ENCODE data around the gene NAA60.

The NAA60 gene

DNA sequence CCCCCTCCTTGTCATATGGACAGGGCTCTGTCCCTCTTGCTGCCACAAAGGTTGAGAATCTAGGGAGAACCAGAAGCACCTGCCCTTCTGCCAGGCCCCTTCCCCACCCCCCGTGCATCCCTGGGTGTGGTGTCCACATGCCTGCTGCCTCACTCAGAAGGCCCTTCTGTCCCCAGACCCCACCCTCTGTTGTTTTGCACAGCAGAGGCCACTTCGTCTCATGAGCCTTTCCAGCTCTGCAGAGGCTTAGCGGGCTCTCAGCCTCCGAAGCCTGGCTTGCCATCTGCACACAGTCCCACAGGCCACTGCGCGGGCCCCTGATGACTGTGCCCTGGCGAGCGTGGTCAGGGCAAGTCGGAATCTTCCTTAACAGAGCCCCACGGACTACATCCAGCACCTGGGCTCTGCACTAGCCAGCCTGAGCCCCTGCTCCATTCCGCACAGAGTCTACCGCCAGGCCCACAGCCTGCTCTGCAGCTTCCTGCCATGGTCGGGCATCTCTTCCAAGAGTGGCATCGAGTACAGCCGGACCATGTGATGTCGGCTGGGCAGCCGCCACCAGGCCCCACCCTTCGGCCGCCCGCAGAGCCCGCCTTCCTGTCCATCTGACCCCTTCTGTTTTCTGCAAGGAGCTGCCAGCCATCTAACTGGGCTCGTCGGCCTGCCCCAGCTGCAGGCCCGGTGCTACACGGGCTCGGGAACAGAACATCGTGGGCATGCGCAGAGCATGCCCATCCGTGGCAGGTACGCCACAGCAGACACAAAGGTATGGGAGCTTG is 41.0 kb downstream of the NAA60 start:
- no peak overlapping the region for H3K4me3 ChIP-seq (ENCODE audit: low read depth, low read length)
- H3K4me1 ChIP-seq: peaks cover 13% of the 10 kb centered on the region
- TF ChIP-seq, protein P1, sequence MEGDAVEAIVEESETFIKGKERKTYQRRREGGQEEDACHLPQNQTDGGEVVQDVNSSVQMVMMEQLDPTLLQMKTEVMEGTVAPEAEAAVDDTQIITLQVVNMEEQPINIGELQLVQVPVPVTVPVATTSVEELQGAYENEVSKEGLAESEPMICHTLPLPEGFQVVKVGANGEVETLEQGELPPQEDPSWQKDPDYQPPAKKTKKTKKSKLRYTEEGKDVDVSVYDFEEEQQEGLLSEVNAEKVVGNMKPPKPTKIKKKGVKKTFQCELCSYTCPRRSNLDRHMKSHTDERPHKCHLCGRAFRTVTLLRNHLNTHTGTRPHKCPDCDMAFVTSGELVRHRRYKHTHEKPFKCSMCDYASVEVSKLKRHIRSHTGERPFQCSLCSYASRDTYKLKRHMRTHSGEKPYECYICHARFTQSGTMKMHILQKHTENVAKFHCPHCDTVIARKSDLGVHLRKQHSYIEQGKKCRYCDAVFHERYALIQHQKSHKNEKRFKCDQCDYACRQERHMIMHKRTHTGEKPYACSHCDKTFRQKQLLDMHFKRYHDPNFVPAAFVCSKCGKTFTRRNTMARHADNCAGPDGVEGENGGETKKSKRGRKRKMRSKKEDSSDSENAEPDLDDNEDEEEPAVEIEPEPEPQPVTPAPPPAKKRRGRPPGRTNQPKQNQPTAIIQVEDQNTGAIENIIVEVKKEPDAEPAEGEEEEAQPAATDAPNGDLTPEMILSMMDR (IDR thresholded peaks at IDR 0.05; ENCODE audit: low read depth, low read length): no peak
- peaks cover 61% of the 10 kb centered on the region for H3K36me3 ChIP-seq
- no peaks in the 10 kb centered on the region for H3K27me3 ChIP-seq
- no peaks in the 10 kb centered on the region for H3K9me3 ChIP-seq
- DNase-seq: no peak

DNA sequence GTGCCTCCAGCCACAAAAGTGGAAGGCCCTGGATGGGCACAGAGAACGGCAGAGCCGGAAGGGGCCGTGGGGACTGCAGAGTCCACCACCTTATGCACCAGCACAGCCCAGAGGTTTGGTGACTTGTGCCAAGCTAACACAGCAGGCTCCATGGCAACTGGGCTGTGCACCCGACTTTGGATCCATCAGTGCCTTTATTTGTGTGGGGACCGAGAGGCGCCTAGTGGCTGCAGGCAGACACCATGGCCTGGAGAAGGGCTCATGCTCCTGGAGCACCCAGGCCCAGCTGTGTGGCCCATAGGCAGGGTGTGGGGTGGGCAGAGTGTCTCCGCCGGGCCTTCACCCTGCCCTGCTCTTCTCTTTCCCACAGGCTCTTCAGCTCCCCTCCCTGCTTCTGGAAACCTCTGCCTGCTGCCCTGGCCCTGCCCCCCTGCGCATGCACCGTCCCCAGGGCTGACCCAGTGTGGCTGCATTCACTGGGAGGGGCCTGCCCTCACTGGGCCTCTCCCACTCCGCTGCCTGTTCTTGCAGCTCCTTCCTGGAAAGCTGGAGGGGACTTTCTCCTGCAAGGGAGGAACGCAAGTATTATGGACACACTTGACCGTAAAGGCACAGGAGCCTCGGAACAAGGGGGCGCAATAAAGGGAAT is 41.7 kb downstream of the NAA60 start:
- TF ChIP-seq, protein P1 (IDR thresholded peaks at IDR 0.05; ENCODE audit: low read depth, low read length): no peak
- Histone ChIP-seq H3K4me1 (peaks cover 13% of the 10 kb centered on the region), H3K27me3 (no peaks in the 10 kb centered on the region), H3K4me3 (ENCODE audit: low read depth, low read length) (no peak overlapping the region), H3K9me3 (no peaks in the 10 kb centered on the region), H3K36me3 (peaks cover 55% of the 10 kb centered on the region)
- no peak for DNase-seq

DNA sequence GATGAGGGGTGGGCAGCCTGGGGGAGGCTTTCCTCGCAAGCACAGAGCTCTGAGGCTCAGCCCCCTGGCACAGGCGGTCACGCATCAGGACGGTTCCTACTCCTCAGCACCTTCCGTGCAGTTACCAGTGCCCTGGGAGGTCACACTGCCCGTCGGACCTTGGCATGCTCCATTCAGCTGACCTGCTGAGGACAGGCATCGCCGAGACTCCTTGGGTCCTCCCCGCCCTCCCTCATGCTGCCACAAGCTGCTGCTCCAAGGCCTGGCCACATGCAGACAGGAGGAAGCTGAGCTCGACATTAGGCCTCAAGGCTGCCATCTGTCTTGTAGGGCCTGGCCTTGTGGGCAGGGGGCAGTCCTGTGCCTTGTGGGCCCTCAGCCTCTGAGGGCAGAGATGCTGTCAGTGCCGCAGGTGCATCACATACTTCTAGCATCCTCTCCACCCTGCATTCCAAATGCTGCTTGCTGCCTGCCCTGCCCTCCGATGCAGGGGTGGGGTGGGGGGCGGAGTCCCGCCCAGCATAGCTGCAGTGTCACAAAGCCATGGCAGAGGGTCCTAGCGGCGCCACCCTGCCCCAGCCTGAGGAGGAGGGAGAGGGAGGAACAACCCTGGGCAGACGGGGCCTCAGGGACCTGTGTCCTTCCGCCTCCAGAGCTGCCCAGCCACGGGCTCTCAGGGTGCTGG is 42.5 kb downstream of the NAA60 start:
- no peaks in the 10 kb centered on the region for H3K9me3 ChIP-seq
- peaks cover 55% of the 10 kb centered on the region for H3K36me3 ChIP-seq
- TF ChIP-seq, protein P1 (IDR thresholded peaks at IDR 0.05; ENCODE audit: low read depth, low read length): no peak
- no peak overlapping the region for H3K4me3 ChIP-seq (ENCODE audit: low read depth, low read length)
- H3K4me1 ChIP-seq: peaks cover 18% of the 10 kb centered on the region
- H3K27me3 ChIP-seq: no peaks in the 10 kb centered on the region
- no peak for DNase-seq

DNA sequence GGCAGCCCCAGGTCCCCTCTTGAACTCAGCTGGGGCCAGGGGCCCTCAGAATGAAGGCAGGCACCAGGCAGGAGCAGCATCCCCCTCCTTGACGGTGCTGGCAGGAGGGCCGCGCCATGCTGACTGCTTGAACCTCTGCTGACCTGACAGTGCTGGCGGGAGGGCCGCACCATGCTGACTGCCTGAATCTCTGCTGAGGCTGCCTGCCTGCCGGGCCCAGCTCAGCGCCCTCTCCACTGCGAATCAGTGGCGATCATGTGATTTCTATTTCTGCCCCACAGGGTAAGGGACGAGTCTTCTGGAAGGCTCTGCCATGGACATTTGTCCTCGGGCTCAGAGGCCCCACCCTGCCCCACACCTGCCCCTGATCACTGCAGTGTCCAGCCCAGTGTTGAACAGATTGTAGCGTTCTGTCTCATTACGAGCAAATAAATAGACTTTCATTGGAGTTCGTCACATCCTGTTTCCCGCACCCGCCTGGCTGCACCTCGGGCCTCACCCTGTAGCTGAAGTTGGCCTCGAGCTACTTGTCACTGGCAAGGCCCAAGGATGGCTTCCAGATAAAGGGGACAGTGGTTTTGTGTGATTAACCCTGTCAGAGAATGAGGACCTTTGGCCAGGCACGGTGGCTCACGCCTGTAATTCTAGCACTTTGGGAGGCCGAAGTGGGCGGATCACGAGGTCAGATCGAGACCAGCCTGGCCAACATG is 43.2 kb downstream of the NAA60 start:
- peaks cover 49% of the 10 kb centered on the region for H3K36me3 ChIP-seq
- H3K27me3 ChIP-seq: no peaks in the 10 kb centered on the region
- DNase-seq: no peak
- TF ChIP-seq, protein P1 (IDR thresholded peaks at IDR 0.05; ENCODE audit: low read depth, low read length): no peak
- H3K4me1 ChIP-seq: peaks cover 18% of the 10 kb centered on the region
- no peaks in the 10 kb centered on the region for H3K9me3 ChIP-seq
- H3K4me3 ChIP-seq (ENCODE audit: low read depth, low read length): no peak overlapping the region

DNA sequence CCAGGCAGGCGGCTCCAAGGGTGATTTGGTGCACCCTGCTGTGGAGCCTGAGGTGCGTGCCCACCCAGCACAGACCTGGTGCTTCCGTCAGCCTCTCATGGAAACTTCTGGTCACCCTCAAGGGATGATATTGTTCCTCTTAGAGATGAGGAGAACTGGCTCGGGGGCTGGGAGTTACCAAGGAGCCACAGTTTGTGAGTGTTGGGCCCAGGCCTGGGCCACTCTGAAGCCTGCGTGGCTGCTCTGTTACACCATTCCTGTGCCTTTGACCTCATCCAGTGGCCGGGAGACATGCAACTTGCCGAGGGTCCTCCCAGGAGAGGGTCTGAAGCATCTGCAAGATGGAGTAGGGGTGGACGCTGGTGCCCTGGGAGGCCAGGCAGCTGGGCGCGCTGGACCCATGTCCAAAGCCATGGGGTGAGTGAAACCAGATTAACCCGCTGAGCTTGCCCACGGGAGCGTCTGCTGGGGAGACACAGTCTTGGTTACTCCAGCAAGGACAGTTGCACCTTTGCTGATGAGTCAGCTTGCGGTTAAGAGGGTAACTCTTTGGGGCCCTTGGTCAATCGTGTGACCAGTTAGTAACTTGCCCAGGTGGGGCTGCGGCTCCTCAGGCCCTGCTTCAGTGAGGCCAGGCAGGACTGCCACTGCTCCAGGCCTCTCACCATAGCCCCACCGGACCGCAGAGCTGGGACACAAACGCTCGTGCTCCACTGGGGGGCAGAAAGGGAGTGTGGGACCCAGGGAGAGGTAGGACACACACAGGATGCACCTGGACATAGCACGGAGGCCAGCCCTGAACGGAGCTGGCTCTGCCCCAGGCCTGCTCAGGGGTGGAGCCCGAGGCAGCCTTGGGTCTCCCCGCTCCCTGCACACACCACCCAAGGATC is 44.3 kb downstream of the NAA60 start:
- peaks cover 41% of the 10 kb centered on the region for H3K36me3 ChIP-seq

More for the DNA sequence above, 44.3 kb downstream of the NAA60 start:
- no peaks in the 10 kb centered on the region for H3K9me3 ChIP-seq
- no peak overlapping the region for H3K4me3 ChIP-seq (ENCODE audit: low read depth, low read length)
- DNase-seq: no peak
- TF ChIP-seq, protein P1 (IDR thresholded peaks at IDR 0.05; ENCODE audit: low read depth, low read length): no peak
- H3K4me1 ChIP-seq: peaks cover 18% of the 10 kb centered on the region
- no peaks in the 10 kb centered on the region for H3K27me3 ChIP-seq
